ENCODE measurements around the gene ACSF2.
A peak's percentile ranks its signal among the peaks of the same experiment; 100 is the strongest.

The ACSF2 gene

GRCh38 chr17:50501054-50501453 is 75.0 kb downstream of the ACSF2 start:
- DNase-seq (ENCODE audit: low read depth) = no peak

- no peak for DNase-seq (ENCODE audit: low read depth)
Measured at GRCh38 chr17:50502301-50502990, 76.4 kb downstream of the ACSF2 start.

- DNase-seq (ENCODE audit: low read depth) = no peak
Measured at GRCh38 chr17:50505591-50506130, 79.6 kb downstream of the ACSF2 start.

- DNase-seq (ENCODE audit: low read depth) = no peak
Measured at GRCh38 chr17:50506298-50506697, 80.3 kb downstream of the ACSF2 start.

- DNase-seq (ENCODE audit: low read depth) = peak; percentile 48
Measured at GRCh38 chr17:50507871-50508572, 82.0 kb downstream of the ACSF2 start, which contains the start of gene MYCBPAP. MYCBPAP (plus strand) TSS chr17:50508439; CDS start chr17:50508675, 236 bp downstream.

- no peak for DNase-seq (ENCODE audit: low read depth)
Measured at GRCh38 chr17:50508573-50509460, 82.8 kb downstream of the ACSF2 start.

- no peak for DNase-seq (ENCODE audit: low read depth)
Measured at GRCh38 chr17:50511058-50511457, 85.0 kb downstream of the ACSF2 start.

- no peak for DNase-seq (ENCODE audit: low read depth)
Measured at GRCh38 chr17:50513495-50513894, 87.5 kb downstream of the ACSF2 start.

GRCh38 chr17:50514388-50514787 is 88.4 kb downstream of the ACSF2 start:
- DNase-seq (ENCODE audit: low read depth) = no peak

- no peak for DNase-seq (ENCODE audit: low read depth)
Measured at GRCh38 chr17:50514936-50515702, 89.1 kb downstream of the ACSF2 start.

GRCh38 chr17:50517011-50517410 is 91.0 kb downstream of the ACSF2 start:
- no peak for DNase-seq (ENCODE audit: low read depth)

GRCh38 chr17:50517504-50518383 is 91.7 kb downstream of the ACSF2 start:
- DNase-seq (ENCODE audit: low read depth) = no peak

GRCh38 chr17:50518384-50519023 is 92.5 kb downstream of the ACSF2 start:
- DNase-seq (ENCODE audit: low read depth) = no peak

GRCh38 chr17:50519141-50519834 is 93.3 kb downstream of the ACSF2 start:
- DNase-seq (ENCODE audit: low read depth) = no peak

GRCh38 chr17:50520483-50520882 is 94.5 kb downstream of the ACSF2 start:
- no peak for DNase-seq (ENCODE audit: low read depth)

- no peak for DNase-seq (ENCODE audit: low read depth)
Measured at GRCh38 chr17:50521514-50521913, 95.5 kb downstream of the ACSF2 start.

GRCh38 chr17:50522766-50523165 is 96.7 kb downstream of the ACSF2 start:
- no peak for DNase-seq (ENCODE audit: low read depth)

- DNase-seq (ENCODE audit: low read depth) = no peak
Measured at GRCh38 chr17:50523208-50523607, 97.2 kb downstream of the ACSF2 start.

Measured in activated T-helper 1 cell treated with Interleukin-2 at 50 U/mL for 16 hours (primary cell).